Duodenal mucosa (tissue), 2 donors: ENCODE measurements around the gene VEGFB.

ENCODE experiments used
- H3K27ac ChIP-seq: one replicate; pipeline ENCODE4 v1.7.0; 2013; ENCODE audit warnings: low read depth, low read length
- H3K27me3 ChIP-seq, 2 donors: one replicate each; pipeline ENCODE4 v1.7.0; 2013; ENCODE audit warnings: low read length in 2 of 2, control low read depth in 1 of 2; ENCODE audit not compliant: insufficient read depth in 2 of 2, control insufficient read depth in 1 of 2
- H3K36me3 ChIP-seq, 2 donors: one replicate each; pipeline ENCODE4 v1.7.0; 2013; ENCODE audit warnings: low read length in 2 of 2, control low read depth in 1 of 2; ENCODE audit not compliant: insufficient read depth in 2 of 2, control insufficient read depth in 1 of 2
- H3K4me1 ChIP-seq, 2 donors: one replicate each; pipeline ENCODE4 v1.7.0; 2013; ENCODE audit warnings: low read length in 2 of 2, control low read depth in 1 of 2; ENCODE audit not compliant: insufficient read depth in 2 of 2, control insufficient read depth in 1 of 2
- H3K4me3 ChIP-seq, 2 donors: one replicate each; pipeline ENCODE4 v1.7.0; 2013; ENCODE audit warnings: low read length in 2 of 2, low read depth in 1 of 2
- H3K9ac ChIP-seq, 2 donors: one replicate each; pipeline ENCODE4 v1.7.0; 2013; ENCODE audit warnings: low read length in 2 of 2, low read depth in 1 of 2
- H3K9me3 ChIP-seq, 2 donors: one replicate each; pipeline ENCODE4 v1.7.0; 2013; ENCODE audit warnings: low read length in 2 of 2, control low read depth in 1 of 2; ENCODE audit not compliant: control insufficient read depth in 1 of 2

Gene VEGFB, protein sequence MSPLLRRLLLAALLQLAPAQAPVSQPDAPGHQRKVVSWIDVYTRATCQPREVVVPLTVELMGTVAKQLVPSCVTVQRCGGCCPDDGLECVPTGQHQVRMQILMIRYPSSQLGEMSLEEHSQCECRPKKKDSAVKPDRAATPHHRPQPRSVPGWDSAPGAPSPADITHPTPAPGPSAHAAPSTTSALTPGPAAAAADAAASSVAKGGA

GRCh38 chr11:64233913-64234586 lies at the start of gene VEGFB:
TSS of gene VEGFB (plus strand) at chr11:64234584. CDS start at chr11:64234834, 250 bp downstream.
- Histone ChIP-seq H3K27ac (peak within 1 kb of the TSS; percentile 62), H3K4me3 (peak within 1 kb of the TSS; percentile 61 to 82), H3K27me3 (no peaks in the 10 kb centered on the region), H3K36me3 (peaks cover 0 to 5% of the 10 kb centered on the region in 2 donors), H3K4me1 (peaks cover 58 to 59% of the 10 kb centered on the region in 2 donors), H3K9me3 (no peaks in the 10 kb centered on the region), H3K9ac (peak within 1 kb of the TSS; percentile 66 to 75)

DNA sequence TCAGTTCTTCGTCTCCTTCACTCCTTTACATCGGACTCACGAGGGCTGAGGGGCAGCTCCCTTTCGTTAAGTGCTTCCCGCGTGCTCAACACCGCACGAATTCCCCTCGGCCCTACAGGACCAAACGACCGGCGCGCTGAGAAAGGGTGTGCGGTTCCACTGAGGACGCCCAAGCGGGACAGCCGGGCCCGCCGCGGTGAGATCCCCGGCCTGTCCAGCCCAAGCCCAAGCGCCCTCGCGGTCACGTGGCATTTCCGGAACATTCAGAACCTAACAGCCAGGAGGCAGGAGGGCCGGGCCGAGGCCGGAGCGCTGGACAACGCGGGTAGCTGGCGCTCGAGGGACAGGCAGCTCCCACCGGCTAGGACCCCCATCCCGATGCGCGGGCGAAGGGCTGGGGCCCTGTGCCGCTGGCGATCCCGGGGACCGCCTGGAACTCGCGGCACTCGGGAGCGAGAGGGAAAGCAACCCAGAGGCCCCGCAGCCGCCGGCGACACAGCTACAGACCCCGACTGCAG lies 49.1 kb upstream of the VEGFB start:
- no peaks in the 10 kb centered on the region for H3K9me3 ChIP-seq
- no peaks in the 10 kb centered on the region for H3K27me3 ChIP-seq
- peak overlapping the region; percentile 94 for H3K27ac ChIP-seq
- H3K9ac ChIP-seq: peak overlapping the region; percentile 91 to 98
- H3K4me1 ChIP-seq: peaks cover 30 to 48% of the 10 kb centered on the region in 2 donors
- H3K4me3 ChIP-seq: peak overlapping the region; percentile 84 to 87
- H3K36me3 ChIP-seq: peaks cover 0 to 5% of the 10 kb centered on the region in 2 donors

- H3K9ac ChIP-seq: peak within 1 kb of the TSS; percentile 91 to 98
- peaks cover 0 to 10% of the 10 kb centered on the region in 2 donors for H3K36me3 ChIP-seq
- no peaks in the 10 kb centered on the region for H3K27me3 ChIP-seq
- H3K9me3 ChIP-seq: no peaks in the 10 kb centered on the region
- peak within 1 kb of the TSS; percentile 94 for H3K27ac ChIP-seq
- peak within 1 kb of the TSS; percentile 84 to 87 for H3K4me3 ChIP-seq
- peaks cover 24 to 43% of the 10 kb centered on the region in 2 donors for H3K4me1 ChIP-seq
Measured at GRCh38 chr11:64185693-64186491, 48.5 kb upstream of the VEGFB start, which contains the start of gene STIP1. TSS of gene STIP1 (plus strand) at chr11:64186171. CDS start at chr11:64186262, 91 bp downstream.

GRCh38 chr11:64186492-64187165 lies 47.8 kb upstream of the VEGFB start:
- Histone ChIP-seq H3K9me3 (no peaks in the 10 kb centered on the region), H3K9ac (no peak overlapping the region), H3K27ac (no peak overlapping the region), H3K36me3 (peaks cover 0 to 11% of the 10 kb centered on the region in 2 donors), H3K27me3 (no peaks in the 10 kb centered on the region), H3K4me1 (peaks cover 20 to 35% of the 10 kb centered on the region in 2 donors), H3K4me3 (no peak overlapping the region)

- Histone ChIP-seq H3K27me3 (no peaks in the 10 kb centered on the region), H3K36me3 (peaks cover 40 to 63% of the 10 kb centered on the region in 2 donors)
Measured at GRCh38 chr11:64192434-64192833, 42.0 kb upstream of the VEGFB start.

DNA sequence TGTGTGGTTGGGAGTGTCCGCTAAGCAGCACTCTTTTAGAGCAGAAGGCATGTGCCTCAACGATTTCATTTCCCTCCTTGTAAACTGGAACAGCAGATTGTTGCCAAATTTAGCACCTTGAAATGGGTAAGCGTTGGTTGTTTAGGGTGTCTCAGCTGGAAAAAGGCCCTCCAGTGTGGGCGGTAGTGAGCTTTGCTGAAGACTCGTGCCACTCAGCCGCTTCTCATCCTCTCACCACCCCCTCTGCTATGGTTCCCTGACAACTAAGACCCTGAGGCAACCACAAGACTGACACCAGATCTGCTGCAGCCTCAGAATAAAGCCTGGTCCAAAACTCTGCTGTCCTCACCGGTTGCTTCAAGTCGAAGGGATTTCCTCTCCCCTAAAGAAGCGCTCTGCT lies 37.8 kb upstream of the VEGFB start:
- H3K27ac ChIP-seq: no peak overlapping the region
- no peak overlapping the region for H3K4me3 ChIP-seq
- H3K27me3 ChIP-seq: no peaks in the 10 kb centered on the region
- no peaks in the 10 kb centered on the region for H3K4me1 ChIP-seq
- H3K9ac ChIP-seq: no peak overlapping the region
- peaks cover 55 to 84% of the 10 kb centered on the region in 2 donors for H3K36me3 ChIP-seq
- H3K9me3 ChIP-seq: no peaks in the 10 kb centered on the region

More at GRCh38 chr11:64192434-64192833, 42.0 kb upstream of the VEGFB start:
- Histone ChIP-seq H3K4me3 (no peak overlapping the region), H3K9me3 (no peaks in the 10 kb centered on the region), H3K9ac (no peak overlapping the region), H3K4me1 (peaks cover 4 to 11% of the 10 kb centered on the region in 2 donors), H3K27ac (no peak overlapping the region)

GRCh38 chr11:64198511-64198910 lies 35.9 kb upstream of the VEGFB start:
- peaks cover 60 to 89% of the 10 kb centered on the region in 2 donors for H3K36me3 ChIP-seq
- H3K9me3 ChIP-seq: no peaks in the 10 kb centered on the region
- H3K9ac ChIP-seq: no peak overlapping the region
- H3K4me3 ChIP-seq: no peak overlapping the region
- H3K4me1 ChIP-seq: no peaks in the 10 kb centered on the region
- H3K27ac ChIP-seq: no peak overlapping the region
- no peaks in the 10 kb centered on the region for H3K27me3 ChIP-seq

DNA sequence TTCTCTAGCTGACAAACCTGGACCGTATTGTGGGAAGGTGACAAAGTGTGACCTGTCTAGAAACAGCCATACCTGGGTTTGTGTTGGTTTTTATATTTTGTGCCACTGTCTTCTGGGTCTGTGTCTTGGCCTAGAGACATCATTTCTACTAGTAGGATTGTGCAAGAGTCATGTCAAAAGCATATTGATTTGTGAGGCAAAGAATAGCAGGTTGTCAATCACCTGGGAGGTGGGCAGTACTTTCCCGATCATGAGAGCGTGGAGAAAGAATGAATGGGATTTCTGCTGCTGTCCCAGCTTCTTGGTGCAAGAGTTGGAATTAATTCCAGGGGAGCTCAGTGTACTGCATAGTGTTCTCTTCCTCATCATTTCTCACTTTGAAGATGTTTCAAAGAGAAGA lies 32.8 kb upstream of the VEGFB start:
- H3K27ac ChIP-seq: no peak overlapping the region
- H3K36me3 ChIP-seq: peaks cover 40 to 65% of the 10 kb centered on the region in 2 donors
- no peak overlapping the region for H3K4me3 ChIP-seq
- H3K9me3 ChIP-seq: no peaks in the 10 kb centered on the region
- H3K27me3 ChIP-seq: no peaks in the 10 kb centered on the region
- H3K4me1 ChIP-seq: peaks cover 21 to 26% of the 10 kb centered on the region in 2 donors
- H3K9ac ChIP-seq: no peak overlapping the region

- Histone ChIP-seq H3K9me3 (no peaks in the 10 kb centered on the region), H3K4me1 (peaks cover 33 to 38% of the 10 kb centered on the region in 2 donors), H3K9ac (no peak overlapping the region), H3K27ac (no peak overlapping the region), H3K4me3 (no peak overlapping the region), H3K36me3 (peaks cover 27 to 51% of the 10 kb centered on the region in 2 donors), H3K27me3 (no peaks in the 10 kb centered on the region)
Measured at GRCh38 chr11:64202992-64203391, 31.4 kb upstream of the VEGFB start.
